Subcutaneous abdominal adipose tissue (tissue), 5 donors: ENCODE measurements around the gene PHF2.
"Not testable (repeated sequence)": the region's sequence is repeated elsewhere in the genome, so short reads cannot be mapped to it uniquely, and the experiment has no call there.

ENCODE experiments used
- H3K27ac ChIP-seq: one replicate; pipeline ENCODE4 v1.7.0; 2013; ENCODE audit warnings: low read depth, mild to moderate bottlenecking, inconsistent platforms, low read length, moderate library complexity
- H3K27me3 ChIP-seq, 5 donors: one replicate each; pipeline ENCODE4 v1.7.0; 2013; ENCODE audit warnings: low read length in 5 of 5, inconsistent platforms in 1 of 5; ENCODE audit not compliant: control insufficient read depth in 5 of 5, insufficient read depth in 4 of 5
- H3K36me3 ChIP-seq, 5 donors: one replicate each; pipeline ENCODE4 v1.7.0; 2013; ENCODE audit warnings: low read length in 5 of 5; ENCODE audit not compliant: control insufficient read depth in 5 of 5, insufficient read depth in 5 of 5
- H3K4me1 ChIP-seq, 5 donors: one replicate each; pipeline ENCODE4 v1.7.0; 2013; ENCODE audit warnings: low read length in 5 of 5, mild to moderate bottlenecking in 3 of 5, moderate library complexity in 1 of 5; ENCODE audit not compliant: control insufficient read depth in 5 of 5, insufficient read depth in 5 of 5
- H3K4me3 ChIP-seq, 5 donors: one replicate each; pipeline ENCODE4 v1.7.0; 2013; ENCODE audit warnings: low read length in 5 of 5, low read depth in 1 of 5
- H3K9ac ChIP-seq, 5 donors: one replicate each; pipeline ENCODE4 v1.7.0; 2013; ENCODE audit warnings: low read length in 5 of 5, mild to moderate bottlenecking in 4 of 5, moderate library complexity in 3 of 5
- H3K9me3 ChIP-seq, 5 donors: one replicate each; pipeline ENCODE4 v1.7.0; 2013; ENCODE audit warnings: low read length in 5 of 5; ENCODE audit not compliant: control insufficient read depth in 5 of 5
- donor health status: healthy.
- donor health status: healthy.
- donor health status: healthy.
- donor health status: healthy.
- donor health status: healthy.

Gene PHF2

DNA sequence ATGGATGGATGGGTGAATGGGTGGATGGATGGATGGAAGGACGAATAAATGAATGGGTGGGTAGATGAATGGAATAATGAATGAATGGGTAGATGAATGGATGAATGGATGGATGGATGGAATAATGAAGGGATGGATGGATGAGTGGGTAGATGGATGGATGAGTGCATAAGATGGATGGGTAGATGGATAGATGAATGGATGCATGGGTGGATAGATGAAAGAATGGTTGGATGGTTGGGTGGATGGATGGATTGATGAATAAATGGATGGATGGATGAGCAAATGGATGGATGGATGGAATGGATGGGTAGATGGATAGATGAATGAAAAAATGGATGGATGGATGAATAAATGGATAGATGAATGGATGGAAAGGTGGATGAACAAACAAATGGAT lies 85.2 kb downstream of the PHF2 start:
- no peaks in the 10 kb centered on the region for H3K27me3 ChIP-seq
- H3K9me3 ChIP-seq: no peaks in the 10 kb centered on the region
- no peaks in the 10 kb centered on the region for H3K4me1 ChIP-seq
- no peak overlapping the region for H3K4me3 ChIP-seq
- H3K27ac ChIP-seq: no peak overlapping the region
- no peak overlapping the region for H3K9ac ChIP-seq
- peaks cover 0 to 93% (median 74%) of the 10 kb centered on the region in 5 donors for H3K36me3 ChIP-seq

DNA sequence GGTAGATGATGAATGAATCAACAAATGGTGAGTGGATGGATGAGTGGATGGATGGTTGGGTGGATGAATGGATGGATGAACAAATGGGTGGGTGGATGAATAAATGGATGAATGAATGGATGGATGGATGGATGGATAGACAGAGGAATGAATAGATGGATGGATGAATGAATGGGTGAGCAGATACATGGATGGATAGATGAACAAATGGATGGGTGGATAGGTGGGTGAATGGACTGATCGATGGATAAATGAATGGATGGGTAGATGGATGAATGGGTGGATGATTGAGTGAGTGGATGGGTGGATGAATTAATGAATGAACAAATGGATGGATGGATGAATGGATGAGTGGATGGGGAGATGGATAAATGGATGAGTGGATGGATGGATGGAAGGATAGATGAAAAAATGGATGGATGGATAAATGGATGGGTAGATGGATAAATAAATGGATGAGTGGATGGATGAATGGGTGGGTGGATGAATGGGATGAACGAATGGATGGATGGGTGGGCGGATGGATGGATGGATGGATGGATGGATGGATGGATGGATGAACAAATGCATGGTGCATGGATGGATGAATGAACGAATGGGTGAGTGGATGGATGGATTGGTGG lies 85.7 kb downstream of the PHF2 start:
- no peaks in the 10 kb centered on the region for H3K27me3 ChIP-seq
- H3K36me3 ChIP-seq: peaks cover 0 to 91% (median 74%) of the 10 kb centered on the region in 5 donors
- no peaks in the 10 kb centered on the region for H3K9me3 ChIP-seq
- H3K4me3 ChIP-seq: no peak overlapping the region
- no peaks in the 10 kb centered on the region for H3K4me1 ChIP-seq
- H3K9ac ChIP-seq: no peak overlapping the region
- no peak overlapping the region for H3K27ac ChIP-seq

DNA sequence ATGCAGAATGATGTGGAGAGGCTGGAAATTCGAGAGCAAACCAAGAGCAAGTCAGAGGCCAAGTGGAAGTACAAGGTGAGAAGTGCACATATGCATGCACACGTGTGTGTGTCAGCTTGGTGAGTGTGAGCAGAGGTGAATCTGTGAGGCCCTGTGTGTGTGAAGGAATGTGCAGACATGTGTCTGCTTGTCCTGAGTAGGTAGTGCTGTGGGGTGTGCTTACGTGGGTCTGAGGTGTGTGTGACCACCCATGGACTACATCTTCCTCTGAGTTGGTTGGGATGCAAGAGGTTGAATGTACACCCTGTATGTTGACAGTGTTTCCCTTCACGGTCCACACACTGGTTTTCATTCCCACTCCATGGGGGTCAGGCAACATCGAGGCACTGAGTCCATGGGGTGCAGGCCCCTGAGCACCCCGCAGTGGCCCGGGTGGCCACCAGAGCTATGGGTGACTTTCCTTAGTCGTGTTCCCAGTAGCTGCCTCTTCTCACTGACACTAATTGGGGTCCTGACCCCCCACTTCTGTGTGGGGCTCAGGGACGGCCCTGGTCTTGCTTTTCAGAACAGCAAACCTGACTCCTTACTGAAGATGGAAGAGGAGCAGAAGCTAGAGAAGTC lies 86.7 kb downstream of the PHF2 start:
- H3K36me3 ChIP-seq: peaks cover 0 to 91% (median 75%) of the 10 kb centered on the region in 5 donors
- H3K4me3 ChIP-seq: no peak overlapping the region
- no peaks in the 10 kb centered on the region for H3K27me3 ChIP-seq
- H3K9me3 ChIP-seq: no peaks in the 10 kb centered on the region
- H3K4me1 ChIP-seq: no peaks in the 10 kb centered on the region
- no peak overlapping the region for H3K9ac ChIP-seq
- no peak overlapping the region for H3K27ac ChIP-seq

DNA sequence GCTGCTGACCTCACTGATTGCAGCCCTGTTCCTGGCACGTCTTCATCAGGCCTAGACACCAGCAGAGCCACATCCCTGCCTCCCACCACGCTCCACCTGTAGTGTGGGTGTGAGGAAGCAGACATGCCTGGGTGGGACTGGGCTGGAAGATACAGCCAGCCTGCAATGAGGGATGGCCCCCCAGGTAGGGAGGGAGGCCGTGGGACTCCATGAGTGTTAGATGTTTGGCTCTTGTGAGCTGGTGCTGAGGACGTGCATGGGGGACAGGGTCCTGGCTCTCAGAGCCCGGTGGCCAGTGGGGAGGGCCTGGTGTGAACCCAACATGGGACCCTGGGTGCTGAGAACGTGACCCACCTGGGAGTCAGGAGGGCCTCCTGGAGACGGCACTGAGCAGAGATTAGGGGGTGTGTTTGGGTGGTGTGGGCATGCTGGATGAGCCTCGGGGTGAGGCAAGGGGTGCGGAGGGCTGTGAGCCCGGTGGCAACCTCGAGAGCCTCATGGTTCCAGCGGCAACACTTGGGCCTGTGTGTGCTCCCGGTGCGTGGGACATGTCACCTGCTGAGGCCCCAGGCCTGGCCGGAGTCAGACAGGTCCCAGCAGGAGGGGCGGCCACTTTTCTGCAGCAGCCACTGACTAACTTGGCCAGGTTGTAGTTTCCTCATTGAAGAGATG lies 87.6 kb downstream of the PHF2 start:
- Histone ChIP-seq H3K4me3 (no peak overlapping the region), H3K36me3 (peaks cover 0 to 84% (median 65%) of the 10 kb centered on the region in 5 donors), H3K9me3 (no peaks in the 10 kb centered on the region), H3K4me1 (no peaks in the 10 kb centered on the region), H3K27me3 (no peaks in the 10 kb centered on the region), H3K27ac (no peak overlapping the region), H3K9ac (no peak overlapping the region)

DNA sequence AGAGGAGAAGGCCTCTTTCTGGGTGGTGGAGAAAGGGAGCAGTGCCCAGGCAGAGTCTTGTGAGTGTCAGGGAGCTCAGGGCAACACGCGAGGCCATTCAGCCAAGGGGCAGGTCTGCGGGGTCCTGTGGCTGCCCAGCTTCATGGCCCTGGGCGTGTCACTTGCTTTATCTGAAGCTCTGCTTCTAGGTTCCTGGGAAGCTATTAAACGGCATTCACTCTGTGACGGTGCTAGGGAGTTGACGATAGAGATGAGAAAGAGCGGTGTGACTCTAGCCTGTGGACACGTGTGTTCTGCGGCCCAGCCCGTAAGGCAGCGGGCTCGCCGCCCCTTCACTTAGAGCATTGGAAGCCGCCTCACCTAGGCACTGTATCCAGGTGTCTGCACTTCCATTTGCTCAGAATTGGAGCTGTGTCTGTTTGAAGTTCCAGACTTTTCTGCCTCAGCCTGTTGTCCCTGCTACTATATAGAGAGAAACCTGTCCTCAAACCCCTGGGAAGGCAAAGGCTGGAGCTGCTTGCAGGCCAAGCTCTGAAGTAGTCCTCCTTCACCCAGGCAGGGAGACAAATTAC lies 88.3 kb downstream of the PHF2 start:
- H3K27me3 ChIP-seq: no peaks in the 10 kb centered on the region
- no peaks in the 10 kb centered on the region for H3K4me1 ChIP-seq
- no peaks in the 10 kb centered on the region for H3K9me3 ChIP-seq
- no peak overlapping the region for H3K4me3 ChIP-seq
- H3K9ac ChIP-seq: no peak overlapping the region
- peaks cover 0 to 78% (median 59%) of the 10 kb centered on the region in 5 donors for H3K36me3 ChIP-seq
- no peak overlapping the region for H3K27ac ChIP-seq

DNA sequence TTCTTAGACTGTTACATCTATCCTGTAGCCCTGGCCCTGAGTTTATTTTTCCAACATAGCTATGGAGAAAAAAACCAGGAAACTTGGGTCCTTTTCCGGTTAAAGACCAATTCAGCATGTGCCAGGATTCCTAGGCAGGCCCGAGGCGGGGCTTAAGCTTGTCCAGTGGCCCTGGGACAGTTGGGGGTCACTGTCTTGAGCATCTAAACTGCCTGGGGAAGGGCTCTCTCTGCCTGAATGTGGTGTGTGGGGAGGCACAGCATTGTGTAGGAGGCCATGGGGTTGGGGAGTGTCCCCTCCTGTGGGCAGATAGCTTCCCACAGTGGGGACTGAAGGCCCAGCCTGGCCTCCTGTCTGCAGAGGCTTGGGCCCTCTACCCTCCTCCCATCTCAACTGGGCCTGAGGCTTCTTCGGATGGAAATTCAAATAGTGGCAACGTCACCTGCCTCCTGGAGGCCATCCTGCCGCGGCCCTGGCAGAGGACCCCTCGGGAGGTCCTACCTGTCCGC lies 88.8 kb downstream of the PHF2 start:
- Histone ChIP-seq H3K9ac (no peak overlapping the region), H3K9me3 (no peaks in the 10 kb centered on the region), H3K27ac (no peak overlapping the region), H3K4me1 (no peaks in the 10 kb centered on the region), H3K4me3 (no peak overlapping the region), H3K36me3 (peaks cover 0 to 73% (median 54%) of the 10 kb centered on the region in 5 donors), H3K27me3 (no peaks in the 10 kb centered on the region)

DNA sequence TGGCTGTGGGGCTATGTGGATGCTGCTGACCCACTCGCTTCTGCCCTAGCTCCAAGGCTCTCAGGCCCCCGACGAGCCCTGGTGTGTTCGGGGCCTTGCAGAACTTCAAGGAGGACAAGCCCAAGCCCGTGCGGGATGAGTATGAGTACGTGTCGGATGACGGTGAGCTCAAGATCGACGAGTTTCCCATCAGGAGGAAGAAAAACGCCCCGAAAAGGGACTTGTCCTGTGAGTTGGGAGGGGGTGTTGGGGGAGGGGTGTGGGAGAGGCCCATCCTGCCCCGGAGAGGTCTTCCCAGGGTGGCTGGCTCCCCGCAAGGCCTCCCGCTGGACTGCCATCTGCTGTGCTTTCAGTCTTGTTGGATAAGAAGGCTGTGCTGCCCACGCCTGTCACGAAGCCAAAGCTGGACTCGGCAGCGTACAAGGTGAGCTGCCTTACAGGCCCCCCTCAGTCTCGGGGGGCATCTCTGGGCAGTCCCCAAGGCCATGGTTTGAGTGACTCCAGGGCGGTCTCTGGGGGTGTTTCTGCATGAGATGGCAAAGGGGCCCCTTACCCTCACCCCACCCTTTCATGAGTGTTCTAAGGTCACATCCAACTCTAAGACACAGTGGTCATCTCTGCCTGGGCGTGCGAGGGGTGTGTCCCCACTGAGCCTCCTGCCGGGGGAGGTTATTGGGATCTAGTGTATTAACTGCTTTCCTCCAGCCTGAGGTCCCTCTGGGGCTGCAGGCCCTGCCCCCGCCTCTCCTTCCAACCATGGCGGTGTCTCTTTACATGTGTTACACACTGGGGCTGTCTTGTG lies 89.5 kb downstream of the PHF2 start:
- peaks cover 0 to 67% (median 49%) of the 10 kb centered on the region in 5 donors for H3K36me3 ChIP-seq
- no peak overlapping the region for H3K4me3 ChIP-seq
- H3K4me1 ChIP-seq: no peaks in the 10 kb centered on the region
- H3K9me3 ChIP-seq: no peaks in the 10 kb centered on the region
- H3K27ac ChIP-seq: no peak overlapping the region
- no peaks in the 10 kb centered on the region for H3K27me3 ChIP-seq
- H3K9ac ChIP-seq: no peak overlapping the region

DNA sequence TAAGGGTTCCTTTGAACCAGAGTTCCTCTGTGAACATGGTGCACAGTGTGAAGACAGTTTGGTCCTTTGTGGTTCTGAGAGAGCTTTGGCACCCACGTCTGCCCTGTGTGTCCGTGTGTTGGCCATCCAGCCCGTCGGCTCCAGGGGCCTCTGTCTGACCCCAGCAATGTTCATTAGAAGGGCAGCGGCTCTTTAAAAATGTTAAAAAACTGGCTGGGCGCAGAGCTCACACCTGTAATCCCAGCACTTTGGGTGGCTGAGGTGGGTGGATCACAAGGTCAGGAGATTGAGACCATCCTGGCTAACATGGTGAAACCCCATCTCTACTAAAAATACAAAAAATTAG lies 90.0 kb downstream of the PHF2 start:
- not testable (repeated sequence) for H3K9me3 ChIP-seq, H3K4me3 ChIP-seq, H3K27me3 ChIP-seq, H3K4me1 ChIP-seq, H3K27ac ChIP-seq, H3K9ac ChIP-seq
- peaks cover 0 to 63% (median 47%) of the 10 kb centered on the region in 5 donors for H3K36me3 ChIP-seq

DNA sequence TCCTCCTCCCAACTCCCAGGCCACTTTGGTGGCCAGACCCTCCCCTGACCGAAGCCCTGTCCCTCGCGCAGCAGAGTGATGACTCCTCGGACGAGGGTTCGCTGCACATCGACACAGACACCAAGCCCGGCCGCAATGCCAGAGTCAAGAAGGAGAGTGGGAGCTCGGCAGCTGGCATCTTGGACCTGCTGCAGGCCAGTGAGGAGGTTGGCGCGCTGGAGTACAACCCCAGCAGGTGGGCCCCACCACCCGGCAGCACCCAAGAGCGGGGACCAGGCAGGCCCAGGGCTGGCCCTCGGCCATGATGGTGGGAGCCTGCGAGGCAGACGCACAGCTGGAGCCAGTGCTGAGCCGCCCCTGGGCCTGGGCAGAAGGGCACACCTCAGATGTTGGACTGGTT lies 90.6 kb downstream of the PHF2 start:
- H3K27me3 ChIP-seq: no peaks in the 10 kb centered on the region
- peaks cover 0 to 60% (median 47%) of the 10 kb centered on the region in 5 donors for H3K36me3 ChIP-seq
- no peak overlapping the region for H3K4me3 ChIP-seq
- no peaks in the 10 kb centered on the region for H3K9me3 ChIP-seq
- no peaks in the 10 kb centered on the region for H3K4me1 ChIP-seq
- H3K27ac ChIP-seq: no peak overlapping the region
- H3K9ac ChIP-seq: no peak overlapping the region
